Esophagus muscularis mucosa (tissue), 4 donors: ENCODE data around the gene SLC28A1.

ENCODE experiments used
- CTCF ChIP-seq, 3 experiments: fragments of 200-600 bp in 2 of 3; fragments of 450-650 bp in 1 of 3; sonication (generic) in 2 of 3; IDR thresholded peaks; one replicate each; pipeline ENCODE4 v1.5.1; 2017 to 2019; ENCODE audit warnings: antibody characterized with exemption in 3 of 3, mild to moderate bottlenecking in 2 of 3, moderate library complexity in 1 of 3
- EP300 ChIP-seq: sonication (generic); formaldehyde crosslinking; IDR thresholded peaks from one replicate; pipeline ENCODE4 v1.6.1; 2017; ENCODE audit warnings: antibody characterized with exemption
- POLR2AphosphoS5 ChIP-seq, 2 donors: sonication (generic); formaldehyde crosslinking; IDR thresholded peaks; one replicate each; pipeline ENCODE4 v1.6.1; 2017; ENCODE audit warnings: antibody characterized with exemption in 2 of 2

- TF ChIP-seq CTCF (IDR thresholded peaks at IDR 0.05): peak in 2 of 3 experiments; percentile 27 to 42
- TF ChIP-seq POLR2AphosphoS5 (IDR thresholded peaks at IDR 0.05): peak; percentile 74 to 89
- TF ChIP-seq EP300: no peak
Measured at GRCh38 chr15:84981054-84981710, 96.7 kb downstream of the SLC28A1 start.
